Measurements from ENCODE around the gene PCBP1.

DNA sequence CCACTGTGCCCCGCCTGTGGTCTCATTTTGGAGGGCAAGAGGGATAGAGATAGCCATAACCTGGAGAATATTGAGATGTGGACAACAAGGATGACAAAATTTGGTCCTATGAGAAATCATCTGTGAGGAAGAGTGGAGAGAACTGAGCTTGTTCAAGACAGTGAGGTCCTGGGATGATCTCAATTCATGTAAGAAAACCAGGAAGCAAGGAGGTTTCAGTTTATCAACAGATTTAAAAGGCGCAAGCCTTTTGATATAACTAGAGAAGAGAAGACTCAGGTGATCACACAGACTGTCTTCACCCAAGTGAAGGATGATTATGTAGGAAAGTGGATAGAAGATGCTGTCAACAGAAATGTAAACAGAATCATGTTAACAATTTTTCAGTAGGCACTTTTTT lies 39.1 kb downstream of the PCBP1 start:
- TF ChIP-seq CTCF (conservative IDR thresholded peaks at IDR 0.05; ENCODE audit: low read length) (no peak), EZH2phosphoT487 (IDR thresholded peaks at IDR 0.05; ENCODE audit: borderline replicate concordance, low read depth, low read length) (no peak)

Data from OCI-LY7 (cell line).